Activated T-cell treated with anti-CD3 and anti-CD28 coated beads, Interleukin-2, amount 50 U/mL, for 1 hour (primary cell): ENCODE measurements around the gene VAV1.
"Not testable (repeated sequence)": the region's sequence is repeated elsewhere in the genome, so short reads cannot be mapped to it uniquely, and the experiment has no call there.

Source experiments
- DNase-seq: peaks from one replicate; pipeline ENCODE4 v3.0.0-alpha.2; 2020

Gene VAV1

DNA sequence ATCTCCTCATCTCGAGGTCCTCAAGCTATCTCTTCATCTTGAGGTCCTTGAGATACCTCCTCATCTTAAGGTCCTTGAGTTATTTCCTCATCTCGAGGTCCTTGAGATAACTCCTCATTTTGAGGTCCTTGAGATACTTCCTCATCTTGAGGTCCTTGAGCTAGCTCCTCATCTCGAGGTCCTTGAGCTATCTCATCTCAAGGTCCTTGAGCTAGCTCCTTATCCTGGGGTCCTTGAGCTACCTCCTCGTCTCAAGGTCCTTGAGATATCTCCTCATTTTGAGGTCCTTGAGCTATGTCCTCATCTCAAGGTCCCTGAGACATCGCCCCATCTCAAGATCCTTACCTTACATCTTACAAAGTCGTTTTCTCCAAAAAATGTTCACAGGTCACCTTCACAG is 18.7 kb downstream of the VAV1 start:
- no peak for DNase-seq

- no peak for DNase-seq
These were observed 20.9 kb downstream of the VAV1 start for GRCh38 chr19:6793411-6793810.

DNA sequence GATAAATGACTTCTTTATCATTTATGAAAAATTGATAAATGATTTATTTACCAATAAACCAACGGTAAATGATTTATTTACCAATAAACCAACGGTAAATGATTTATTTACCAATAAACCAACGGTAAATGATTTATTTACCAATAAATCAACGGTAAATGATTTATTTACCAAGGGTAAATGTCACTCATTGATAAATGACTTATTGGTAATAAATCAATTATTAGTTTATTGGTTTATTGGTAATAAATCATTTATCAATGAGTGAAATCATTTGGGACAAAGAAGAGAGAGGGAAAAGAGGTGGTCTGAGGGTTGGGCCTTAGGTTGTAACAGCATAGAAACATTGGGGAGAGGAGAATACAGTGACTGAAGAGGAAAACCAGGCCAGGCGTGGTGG is 21.5 kb downstream of the VAV1 start:
- DNase-seq, result no peak

GRCh38 chr19:6794686-6795431 is 22.4 kb downstream of the VAV1 start:
- DNase-seq, result no peak

DNA sequence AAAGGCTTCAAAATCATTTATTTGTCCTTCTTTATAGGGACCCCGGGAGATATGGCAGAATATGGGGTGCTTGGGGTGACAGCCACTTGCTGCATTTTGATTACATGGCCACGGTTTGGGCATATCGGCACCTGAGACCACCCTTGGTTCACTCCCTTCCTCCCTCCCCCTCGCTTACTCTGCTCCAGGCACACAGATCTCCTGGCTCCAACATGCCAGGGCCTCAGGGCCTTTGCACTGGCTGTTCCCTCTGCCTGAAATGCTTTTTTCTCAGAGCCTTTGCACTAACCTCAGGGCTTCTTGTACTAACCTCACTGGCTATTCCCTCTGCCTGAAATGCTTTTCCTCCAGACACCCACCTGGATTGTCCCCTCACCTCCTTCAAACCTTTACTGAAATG is 23.8 kb downstream of the VAV1 start:
- DNase-seq, result no peak

GRCh38 chr19:6797646-6798045 is 25.1 kb downstream of the VAV1 start:
- DNase-seq, result no peak

- not testable (repeated sequence) for DNase-seq
These were observed 27.8 kb downstream of the VAV1 start for GRCh38 chr19:6800160-6800790.

DNA sequence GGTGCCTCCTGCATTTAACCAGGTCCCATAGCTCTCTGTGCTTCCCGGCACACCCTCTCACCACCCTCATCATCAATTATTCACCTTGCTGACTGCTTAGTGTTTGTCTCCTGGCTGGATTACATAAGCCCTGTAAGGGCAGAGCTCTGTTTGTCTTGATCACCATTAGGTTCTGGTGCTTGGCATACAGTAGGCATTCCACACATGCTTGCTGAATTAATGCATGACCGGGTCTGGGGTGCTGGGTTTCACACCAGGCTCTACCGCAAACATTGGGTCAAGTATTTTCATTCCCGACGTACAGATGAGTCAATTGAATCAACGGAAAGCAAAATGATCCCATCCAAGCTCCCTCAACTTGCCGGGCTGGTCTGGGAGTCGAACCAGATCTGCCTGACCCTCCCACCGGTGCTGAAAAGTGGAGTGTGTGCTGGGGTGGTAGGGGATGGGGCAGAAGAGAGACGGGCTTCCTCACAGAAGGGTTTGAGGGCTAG is 28.5 kb downstream of the VAV1 start:
- peak; percentile 29 for DNase-seq

DNA sequence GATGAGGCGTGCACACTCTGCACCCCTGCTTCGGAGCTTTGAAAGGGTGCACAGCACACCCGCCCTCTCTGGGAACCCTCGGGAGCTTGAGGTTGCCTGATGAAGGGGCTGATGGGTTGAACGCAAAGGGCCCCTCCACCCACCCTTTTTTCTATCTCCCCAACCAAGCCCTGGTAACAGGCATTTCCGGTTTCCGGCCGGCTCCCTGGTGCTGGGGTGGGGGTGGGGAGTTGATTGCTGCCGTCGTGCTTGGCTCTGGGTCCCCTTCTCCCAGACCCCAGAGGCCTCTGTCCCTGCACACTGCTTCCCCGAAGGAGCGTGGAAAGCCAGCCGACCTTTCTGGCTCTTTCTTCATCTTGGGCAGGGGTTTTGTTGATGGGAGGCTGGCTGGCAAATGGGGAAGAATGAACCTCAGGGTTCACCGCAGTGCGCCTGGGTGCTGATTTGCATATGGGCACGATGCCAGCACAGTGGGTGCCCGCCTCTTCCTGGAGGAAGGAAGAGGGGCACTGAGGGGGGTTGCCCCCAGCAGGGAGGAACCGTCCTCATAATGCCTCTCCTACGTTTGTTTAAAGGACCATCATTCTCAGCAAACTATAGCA is 29.1 kb downstream of the VAV1 start:
- peak; percentile 79 for DNase-seq

DNA sequence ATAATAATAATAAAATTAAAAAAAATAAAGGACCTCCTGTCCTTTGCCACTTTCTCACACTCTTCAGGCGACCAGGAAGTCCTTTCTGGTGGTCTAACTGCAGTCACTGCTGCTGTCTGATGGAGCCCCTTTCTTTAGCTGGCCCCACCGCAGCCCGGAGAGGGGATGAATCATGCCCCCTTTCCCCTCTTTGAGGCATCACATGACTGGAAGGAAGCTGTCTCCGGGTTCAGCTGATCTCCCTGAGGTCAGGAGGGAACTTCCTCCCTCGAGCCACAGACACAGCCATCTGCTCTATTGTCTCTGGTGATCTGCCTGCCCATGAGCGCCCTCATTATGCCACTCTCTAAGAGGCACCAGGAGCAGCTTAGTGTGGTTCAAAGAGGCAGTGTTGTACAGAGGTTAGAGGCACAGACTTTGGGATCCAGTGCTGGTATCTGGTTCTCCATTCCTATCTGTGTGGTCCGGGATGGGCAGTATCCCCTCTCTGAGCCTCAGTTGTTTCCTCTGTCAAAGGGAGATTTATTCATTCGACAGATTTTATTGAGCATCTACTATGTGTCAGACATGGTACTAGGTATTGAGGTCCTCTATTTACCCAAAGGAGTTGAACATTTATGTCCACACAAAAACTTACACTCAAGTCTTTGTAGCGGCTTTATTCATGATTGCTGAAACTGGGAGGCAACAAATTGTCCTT is 30.0 kb downstream of the VAV1 start:
- peak; percentile 71 for DNase-seq

GRCh38 chr19:6803036-6803404 is 30.5 kb downstream of the VAV1 start:
- no peak for DNase-seq

DNA sequence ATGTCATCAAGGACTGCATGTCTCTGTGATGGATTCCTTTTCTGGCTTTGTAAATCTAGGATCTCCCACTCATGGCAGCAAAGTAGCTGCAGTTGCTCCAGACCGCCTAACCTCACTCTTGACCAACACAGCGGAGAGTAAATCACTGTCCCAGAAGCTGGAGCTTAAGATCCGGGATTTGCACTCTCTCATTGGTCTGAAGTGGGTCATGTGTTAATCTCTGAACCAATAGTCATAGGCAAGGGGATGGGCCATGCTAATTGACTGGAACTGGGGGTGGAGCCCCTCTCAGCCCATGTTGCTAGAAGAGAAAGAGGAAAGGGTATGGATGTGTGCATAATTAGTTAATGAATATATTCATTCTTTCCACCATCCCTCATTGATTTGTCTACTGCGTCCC is 34.0 kb downstream of the VAV1 start:
- no peak for DNase-seq

GRCh38 chr19:6807291-6807690 is 34.8 kb downstream of the VAV1 start:
- no peak for DNase-seq

GRCh38 chr19:6808494-6808893 is 36.0 kb downstream of the VAV1 start:
- no peak for DNase-seq

GRCh38 chr19:6809262-6809661 is 36.8 kb downstream of the VAV1 start:
- DNase-seq, result no peak

DNA sequence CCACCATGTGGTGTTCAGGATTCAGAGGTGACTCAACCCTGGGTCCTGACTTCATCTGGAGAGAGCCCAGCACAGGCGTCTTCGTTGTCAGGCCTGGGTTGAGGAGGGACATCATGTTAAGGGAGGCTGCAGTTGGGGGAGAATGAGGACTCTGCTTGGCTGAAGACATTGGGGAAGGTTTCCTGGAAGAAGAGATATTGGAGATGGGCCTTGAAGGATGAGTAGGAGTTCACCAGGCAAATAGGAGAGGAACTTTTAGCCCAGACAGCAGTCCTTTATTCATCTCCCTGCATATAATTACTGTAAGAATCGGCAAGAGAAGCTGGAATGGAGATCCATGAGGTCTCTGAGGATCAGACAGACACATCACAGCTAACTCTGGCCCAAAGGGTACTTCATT is 38.9 kb downstream of the VAV1 start:
- DNase-seq, result no peak

DNA sequence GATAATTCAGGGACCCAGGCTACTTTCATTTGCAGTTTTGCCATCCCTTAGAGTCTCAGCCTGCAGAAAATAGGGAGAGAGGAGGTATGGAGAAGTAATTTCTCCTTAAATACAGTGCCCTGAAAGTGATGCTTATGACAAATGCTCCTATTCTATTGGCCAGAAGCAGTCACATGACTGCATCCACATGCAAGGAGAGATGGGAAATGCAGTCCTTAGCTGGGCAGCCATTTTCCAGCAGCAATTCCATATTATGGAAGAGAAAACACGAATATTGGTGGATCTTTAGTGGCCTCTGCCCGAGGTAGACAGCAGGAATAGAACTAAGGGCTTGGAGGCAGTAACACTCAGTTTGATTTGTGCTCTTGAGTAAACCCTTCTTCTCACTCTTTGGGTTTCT is 39.4 kb downstream of the VAV1 start:
- DNase-seq, result no peak

DNA sequence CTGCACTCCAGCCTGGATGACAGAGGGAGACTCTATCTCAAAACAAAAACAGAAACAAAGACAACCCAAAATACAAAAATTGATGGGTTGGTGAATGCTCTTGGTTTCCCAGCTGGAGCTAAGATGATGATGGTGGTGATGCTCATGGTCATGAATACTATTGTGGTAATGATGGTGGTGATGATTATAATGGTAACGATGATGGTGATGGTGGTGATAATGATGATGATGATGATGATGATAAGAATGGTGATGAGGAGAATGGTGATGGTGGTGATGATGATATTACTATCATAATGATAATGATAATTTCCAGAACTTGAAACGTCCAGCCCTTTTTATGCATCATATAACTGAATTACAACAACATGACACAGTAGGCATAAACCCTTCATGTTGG is 40.1 kb downstream of the VAV1 start:
- no peak for DNase-seq

DNA sequence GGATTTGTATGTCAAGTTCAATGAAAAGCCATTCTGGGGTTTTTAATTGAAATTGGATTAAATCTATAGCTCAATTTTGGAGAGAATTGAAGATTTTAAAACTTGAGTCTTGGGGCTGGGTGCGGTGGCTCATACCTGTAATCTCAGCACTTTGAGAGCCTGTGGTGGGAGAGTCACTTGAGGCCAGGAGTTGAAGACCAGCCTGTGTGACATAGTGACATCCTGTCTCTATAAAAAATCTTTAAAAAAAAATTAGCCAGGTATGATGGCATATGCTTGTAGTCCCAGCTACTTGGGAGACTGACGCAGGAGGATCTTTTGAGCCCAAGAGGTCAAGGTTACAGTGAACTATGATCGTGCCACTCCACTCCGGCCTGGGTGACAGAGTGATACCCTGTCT is 41.2 kb downstream of the VAV1 start:
- no peak for DNase-seq

DNA sequence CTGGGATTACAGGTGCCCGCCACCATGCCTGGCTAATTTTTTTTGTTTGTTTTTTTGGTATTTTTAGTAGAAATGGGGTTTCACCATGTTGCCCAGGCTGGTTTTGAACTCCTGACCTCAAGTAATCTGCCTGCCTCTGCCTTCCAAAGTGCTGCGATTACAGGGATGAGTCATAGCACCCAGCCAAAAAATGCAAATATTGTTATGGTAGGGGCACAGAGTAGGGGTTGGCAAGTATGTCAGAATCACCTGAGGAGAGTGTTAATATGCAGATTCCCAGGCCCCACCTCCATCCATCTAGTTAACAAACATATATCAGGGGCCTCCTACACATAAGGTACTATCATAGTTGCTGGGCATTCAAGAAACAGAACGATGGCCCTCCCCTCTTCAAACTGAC is 44.7 kb downstream of the VAV1 start:
- no peak for DNase-seq

DNA sequence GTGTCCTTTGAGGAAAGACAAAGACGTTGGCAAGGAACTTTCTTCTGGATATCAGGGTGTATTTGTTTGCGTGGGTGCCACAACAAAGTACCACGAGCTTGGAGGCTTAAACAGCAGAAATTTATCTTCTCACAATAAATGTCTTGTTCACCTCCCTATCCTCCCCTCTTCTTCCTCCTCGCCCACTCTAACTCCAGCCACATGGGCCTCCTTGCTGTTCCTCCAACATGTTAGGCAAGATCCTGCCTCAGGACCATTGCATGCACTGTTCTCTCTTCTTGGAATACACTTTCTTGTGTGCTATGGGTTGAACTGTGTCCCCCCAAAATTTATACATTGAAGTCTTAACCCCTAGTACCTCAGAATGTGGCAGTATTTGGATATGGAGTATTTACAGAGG is 45.7 kb downstream of the VAV1 start:
- no peak for DNase-seq

DNA sequence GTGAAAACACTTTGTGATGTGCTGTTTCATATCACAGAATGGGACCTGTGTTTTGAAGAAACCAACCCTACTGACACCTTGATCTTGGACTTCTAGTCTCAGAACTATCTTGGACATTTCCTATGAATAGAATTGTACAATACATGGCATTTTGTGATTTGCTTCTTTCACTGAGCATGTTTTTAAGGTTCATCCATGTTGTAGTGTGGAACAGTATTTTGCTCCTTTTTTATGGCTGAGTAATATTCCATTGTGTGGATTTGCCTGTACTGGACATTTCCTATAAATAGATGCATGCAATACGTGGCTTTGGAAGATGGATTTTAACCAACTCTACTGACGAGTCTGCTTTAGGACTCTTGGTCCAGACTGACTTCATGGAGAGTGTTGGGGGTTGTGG is 46.8 kb downstream of the VAV1 start:
- no peak for DNase-seq

DNA sequence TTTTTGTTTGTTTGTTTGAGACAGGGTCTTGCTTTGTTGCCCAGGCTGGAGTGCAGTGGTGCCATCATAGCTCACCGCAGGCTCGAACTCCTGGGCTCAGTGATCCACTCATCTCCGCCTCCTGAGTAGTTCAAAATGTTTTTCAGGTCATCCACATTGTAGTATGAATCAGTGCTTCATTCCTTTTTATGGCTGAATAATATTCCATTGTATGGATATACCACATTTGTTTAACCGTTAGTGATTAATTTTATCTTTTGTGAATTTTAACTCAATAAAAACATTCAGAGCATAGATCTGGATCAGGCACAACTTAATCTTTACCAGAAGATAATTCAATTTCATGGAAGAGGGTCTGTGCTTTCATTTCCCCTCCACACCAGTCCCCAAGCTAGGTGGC is 47.7 kb downstream of the VAV1 start:
- no peak for DNase-seq
